Activated naive CD8-positive, alpha-beta T cell treated with anti-CD3 and anti-CD28 coated beads, Interleukin-2, amount 10 ng/mL, durations not matched to agents 7 days and 5 days (primary cell): ENCODE results near the gene PPP6R3. TPM values are rescaled to one million over a fixed set of nuclear protein-coding genes. Genes with fewer than 3 reads are reported as not detected.

Source experiments
- ATAC-seq: fragments of 150-1000 bp; cut with Tn5 transposase; one replicate; pipeline ENCODE4 v1.10.0; 2021; ENCODE audit warnings: low read depth, moderate library complexity
- POLR2A ChIA-PET: fragments of 350-600 bp; sonication (Branson Sonifier 250); formaldehyde crosslinking; loops from one replicate; lab custom pipeline; 2021; ENCODE audit warnings: antibody characterized with exemption; lab: Charles Lee
- DNase-seq: peaks from one replicate; pipeline ENCODE4 v3.0.0; 2021
- H3K27ac Mint-ChIP-seq: one replicate; pipeline ENCODE4 v1.8.0; 2022; ENCODE audit warnings: mild to moderate bottlenecking, mixed read lengths
- H3K27me3 Mint-ChIP-seq: one replicate; pipeline ENCODE4 v1.8.0; 2022; ENCODE audit warnings: mild to moderate bottlenecking, moderate library complexity, mixed read lengths
- H3K36me3 Mint-ChIP-seq: one replicate; pipeline ENCODE4 v1.8.0; 2021; ENCODE audit warnings: mild to moderate bottlenecking, mixed read lengths
- H3K4me1 Mint-ChIP-seq: one replicate; pipeline ENCODE4 v1.8.0; 2021; ENCODE audit warnings: mixed read lengths
- H3K4me3 Mint-ChIP-seq: one replicate; pipeline ENCODE4 v1.8.0; 2022; ENCODE audit warnings: mild to moderate bottlenecking, moderate library complexity, mixed read lengths
- H3K9me3 Mint-ChIP-seq: one replicate; pipeline ENCODE4 v1.8.0; 2021; ENCODE audit warnings: mixed read lengths
- total RNA-seq, 2 experiments: library from RNA; stranded (reverse); gene quantifications; one replicate each; pipeline ENCODE4 v1.2.3, GENCODE V29; 2021

PPP6R3 gene
- total RNA-seq, 2 experiments from 2014 or later, result 117 to 118 TPM

GRCh38 chr11:68658097-68658496, 197.5 kb downstream of the PPP6R3 start:
- H3K27ac Mint-ChIP-seq, result no peak overlapping the region
- POLR2A ChIA-PET, result no interaction called here
- H3K4me1 Mint-ChIP-seq, result peaks cover 2% of the 10 kb centered on the region
- ATAC-seq (no peak), DNase-seq (no peak)
- H3K9me3 Mint-ChIP-seq, result no peaks in the 10 kb centered on the region
- no peaks in the 10 kb centered on the region for H3K36me3 Mint-ChIP-seq
- peaks cover 2% of the 10 kb centered on the region for H3K27me3 Mint-ChIP-seq
- H3K4me3 Mint-ChIP-seq, result no peak overlapping the region

GRCh38 chr11:68658661-68659060, 198.1 kb downstream of the PPP6R3 start:
- H3K4me3 Mint-ChIP-seq, result no peak overlapping the region
- H3K4me1 Mint-ChIP-seq, result peaks cover 2% of the 10 kb centered on the region
- no peak for ATAC-seq
- DNase-seq, result no peak
- H3K27me3 Mint-ChIP-seq, result peaks cover 2% of the 10 kb centered on the region
- POLR2A ChIA-PET, result no interaction called here
- H3K27ac Mint-ChIP-seq, result no peak overlapping the region
- H3K9me3 Mint-ChIP-seq, result no peaks in the 10 kb centered on the region
- H3K36me3 Mint-ChIP-seq, result no peaks in the 10 kb centered on the region

- peaks cover 2% of the 10 kb centered on the region for H3K27me3 Mint-ChIP-seq
- POLR2A ChIA-PET, result no interaction called here
Measured at GRCh38 chr11:68659158-68659921, 198.8 kb downstream of the PPP6R3 start.

GRCh38 chr11:68660066-68660810, 199.7 kb downstream of the PPP6R3 start:
- Mint-ChIP-seq H3K4me1 (peaks cover 2% of the 10 kb centered on the region), H3K9me3 (no peaks in the 10 kb centered on the region), H3K27me3 (peaks cover 2% of the 10 kb centered on the region), H3K27ac (no peak overlapping the region), H3K36me3 (no peaks in the 10 kb centered on the region), H3K4me3 (no peak overlapping the region)
- POLR2A ChIA-PET, result no interaction called here
- DNase-seq (no peak), ATAC-seq (no peak)

More at GRCh38 chr11:68659158-68659921, 198.8 kb downstream of the PPP6R3 start:
- DNase-seq (no peak), ATAC-seq (no peak)
- Mint-ChIP-seq H3K27ac (no peak overlapping the region), H3K9me3 (no peaks in the 10 kb centered on the region), H3K36me3 (no peaks in the 10 kb centered on the region), H3K4me1 (peaks cover 2% of the 10 kb centered on the region), H3K4me3 (no peak overlapping the region)

GRCh38 chr11:68661014-68661413, 200.5 kb downstream of the PPP6R3 start:
- Mint-ChIP-seq H3K4me3 (no peak overlapping the region), H3K36me3 (no peaks in the 10 kb centered on the region), H3K27me3 (peaks cover 2% of the 10 kb centered on the region), H3K27ac (no peak overlapping the region), H3K4me1 (peaks cover 2% of the 10 kb centered on the region), H3K9me3 (no peaks in the 10 kb centered on the region)
- DNase-seq (no peak), ATAC-seq (no peak)
- POLR2A ChIA-PET, result no interaction called here

- Mint-ChIP-seq H3K27ac (no peak overlapping the region), H3K9me3 (no peaks in the 10 kb centered on the region), H3K27me3 (peaks cover 2% of the 10 kb centered on the region), H3K4me1 (peaks cover 2% of the 10 kb centered on the region), H3K36me3 (no peaks in the 10 kb centered on the region), H3K4me3 (no peak overlapping the region)
- POLR2A ChIA-PET, result no interaction called here
- DNase-seq, result no peak
- no peak for ATAC-seq
Measured at GRCh38 chr11:68661697-68662603, 201.4 kb downstream of the PPP6R3 start.

GRCh38 chr11:68663482-68664010, 203.0 kb downstream of the PPP6R3 start:
- Mint-ChIP-seq H3K27me3 (no peaks in the 10 kb centered on the region), H3K27ac (no peak overlapping the region), H3K4me1 (no peaks in the 10 kb centered on the region), H3K4me3 (no peak overlapping the region), H3K9me3 (no peaks in the 10 kb centered on the region), H3K36me3 (no peaks in the 10 kb centered on the region)
- POLR2A ChIA-PET, result no interaction called here
- DNase-seq, result no peak
- ATAC-seq, result no peak

GRCh38 chr11:68664141-68664540, 203.6 kb downstream of the PPP6R3 start:
- H3K9me3 Mint-ChIP-seq, result no peaks in the 10 kb centered on the region
- DNase-seq, result no peak
- H3K27ac Mint-ChIP-seq, result no peak overlapping the region
- ATAC-seq, result no peak
- POLR2A ChIA-PET, result no interaction called here
- no peak overlapping the region for H3K4me3 Mint-ChIP-seq
- H3K36me3 Mint-ChIP-seq, result no peaks in the 10 kb centered on the region
- H3K4me1 Mint-ChIP-seq, result no peaks in the 10 kb centered on the region
- no peaks in the 10 kb centered on the region for H3K27me3 Mint-ChIP-seq

- no peaks in the 10 kb centered on the region for H3K4me1 Mint-ChIP-seq
- H3K27me3 Mint-ChIP-seq, result no peaks in the 10 kb centered on the region
- no peaks in the 10 kb centered on the region for H3K36me3 Mint-ChIP-seq
- H3K4me3 Mint-ChIP-seq, result no peak overlapping the region
- DNase-seq (no peak), ATAC-seq (no peak)
- POLR2A ChIA-PET, result no interaction called here
- H3K9me3 Mint-ChIP-seq, result no peaks in the 10 kb centered on the region
- no peak overlapping the region for H3K27ac Mint-ChIP-seq
Measured at GRCh38 chr11:68664906-68665305, 204.4 kb downstream of the PPP6R3 start.

Other genes with a start within 250 kb of the PPP6R3 start
- gene KMT5B, start 247.5 kb upstream of the PPP6R3 start, total RNA-seq, result 10 to 100 TPM; 29.2 to 32.2 TPM
- gene C11orf24, start 188.8 kb upstream of the PPP6R3 start, total RNA-seq, result 10 to 100 TPM; 23.1 to 23.5 TPM
- 10 to 100 TPM; 22.3 to 23.3 TPM for gene LRP5, start 148.2 kb upstream of the PPP6R3 start, total RNA-seq
- gene GAL, start 223.8 kb downstream of the PPP6R3 start, total RNA-seq, result not detected